ENCODE measurements around the gene STAT1. TPM values are rescaled to one million over a fixed set of nuclear protein-coding genes. Genes with fewer than 3 reads are reported as not detected.
A peak's percentile ranks its signal among the peaks of the same experiment; 100 is the strongest.

Gene STAT1
- total RNA-seq, 1 donor from 2014 or later, result 76.5 TPM

DNA sequence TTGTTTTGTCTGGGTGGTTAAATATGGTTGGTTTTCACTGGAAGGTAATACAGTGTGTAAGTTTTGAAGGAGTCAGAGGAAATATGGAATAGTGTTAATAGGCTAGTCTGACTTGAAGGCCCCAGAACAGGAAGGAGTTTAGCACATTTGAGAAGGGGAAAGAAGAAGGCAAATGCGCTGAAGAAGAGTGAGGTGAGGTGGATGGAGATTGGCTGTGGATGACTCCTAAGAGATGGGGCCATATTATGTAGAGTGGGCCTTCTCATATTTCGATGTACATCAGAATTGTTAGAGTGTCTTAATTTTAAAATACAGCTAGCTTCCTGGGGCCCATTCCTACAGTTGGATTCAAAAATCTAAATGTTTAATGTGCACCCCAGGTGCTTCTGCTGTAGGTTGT lies 72.4 kb downstream of the STAT1 start:
- no peak overlapping the region for H3K27ac Mint-ChIP-seq (ENCODE audit: unreplicated experiment)
- H3K4me1 Mint-ChIP-seq (ENCODE audit: unreplicated experiment), result peaks cover 36% of the 10 kb centered on the region

DNA sequence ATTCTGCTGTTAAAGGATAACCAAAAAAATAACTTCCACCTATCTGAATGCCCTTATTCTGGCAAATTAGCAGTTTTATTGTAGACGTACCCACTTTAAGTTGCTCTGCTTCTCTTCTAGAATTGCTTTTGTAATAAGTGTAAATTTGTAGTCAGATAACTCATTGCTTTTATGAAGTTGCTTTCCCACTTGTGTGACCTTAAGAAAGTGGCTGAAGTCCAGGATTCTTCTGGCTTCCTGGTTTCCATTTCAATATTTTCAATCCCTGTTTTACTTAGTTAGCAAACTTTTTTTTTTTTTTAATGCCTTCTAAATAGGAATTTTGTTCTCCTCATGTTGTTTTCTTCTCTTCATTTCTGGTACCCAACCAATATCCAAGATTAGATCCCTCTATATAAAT lies 73.5 kb downstream of the STAT1 start:
- peaks cover 46% of the 10 kb centered on the region for H3K4me1 Mint-ChIP-seq (ENCODE audit: unreplicated experiment)
- no peak for DNase-seq (ENCODE audit: extremely low spot score, unreplicated experiment)
- H3K9me3 Mint-ChIP-seq (ENCODE audit: unreplicated experiment), result no peaks in the 10 kb centered on the region
- H3K27me3 Mint-ChIP-seq (ENCODE audit: unreplicated experiment), result no peaks in the 10 kb centered on the region
- no peak overlapping the region for H3K4me3 Mint-ChIP-seq (ENCODE audit: unreplicated experiment)
- H3K36me3 Mint-ChIP-seq (ENCODE audit: unreplicated experiment), result peaks cover 4% of the 10 kb centered on the region
- TF ChIP-seq, protein P1, sequence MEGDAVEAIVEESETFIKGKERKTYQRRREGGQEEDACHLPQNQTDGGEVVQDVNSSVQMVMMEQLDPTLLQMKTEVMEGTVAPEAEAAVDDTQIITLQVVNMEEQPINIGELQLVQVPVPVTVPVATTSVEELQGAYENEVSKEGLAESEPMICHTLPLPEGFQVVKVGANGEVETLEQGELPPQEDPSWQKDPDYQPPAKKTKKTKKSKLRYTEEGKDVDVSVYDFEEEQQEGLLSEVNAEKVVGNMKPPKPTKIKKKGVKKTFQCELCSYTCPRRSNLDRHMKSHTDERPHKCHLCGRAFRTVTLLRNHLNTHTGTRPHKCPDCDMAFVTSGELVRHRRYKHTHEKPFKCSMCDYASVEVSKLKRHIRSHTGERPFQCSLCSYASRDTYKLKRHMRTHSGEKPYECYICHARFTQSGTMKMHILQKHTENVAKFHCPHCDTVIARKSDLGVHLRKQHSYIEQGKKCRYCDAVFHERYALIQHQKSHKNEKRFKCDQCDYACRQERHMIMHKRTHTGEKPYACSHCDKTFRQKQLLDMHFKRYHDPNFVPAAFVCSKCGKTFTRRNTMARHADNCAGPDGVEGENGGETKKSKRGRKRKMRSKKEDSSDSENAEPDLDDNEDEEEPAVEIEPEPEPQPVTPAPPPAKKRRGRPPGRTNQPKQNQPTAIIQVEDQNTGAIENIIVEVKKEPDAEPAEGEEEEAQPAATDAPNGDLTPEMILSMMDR (IDR thresholded peaks at IDR 0.05), result no peak
- peak overlapping the region; percentile 40 for H3K27ac Mint-ChIP-seq (ENCODE audit: unreplicated experiment)

More for the DNA sequence above, 72.4 kb downstream of the STAT1 start:
- DNase-seq (ENCODE audit: extremely low spot score, unreplicated experiment), result no peak
- Mint-ChIP-seq H3K27me3 (ENCODE audit: unreplicated experiment) (no peaks in the 10 kb centered on the region), H3K9me3 (ENCODE audit: unreplicated experiment) (no peaks in the 10 kb centered on the region), H3K4me3 (ENCODE audit: unreplicated experiment) (no peak overlapping the region), H3K36me3 (ENCODE audit: unreplicated experiment) (peaks cover 4% of the 10 kb centered on the region)
- TF ChIP-seq, protein P1 (IDR thresholded peaks at IDR 0.05), result no peak

DNA sequence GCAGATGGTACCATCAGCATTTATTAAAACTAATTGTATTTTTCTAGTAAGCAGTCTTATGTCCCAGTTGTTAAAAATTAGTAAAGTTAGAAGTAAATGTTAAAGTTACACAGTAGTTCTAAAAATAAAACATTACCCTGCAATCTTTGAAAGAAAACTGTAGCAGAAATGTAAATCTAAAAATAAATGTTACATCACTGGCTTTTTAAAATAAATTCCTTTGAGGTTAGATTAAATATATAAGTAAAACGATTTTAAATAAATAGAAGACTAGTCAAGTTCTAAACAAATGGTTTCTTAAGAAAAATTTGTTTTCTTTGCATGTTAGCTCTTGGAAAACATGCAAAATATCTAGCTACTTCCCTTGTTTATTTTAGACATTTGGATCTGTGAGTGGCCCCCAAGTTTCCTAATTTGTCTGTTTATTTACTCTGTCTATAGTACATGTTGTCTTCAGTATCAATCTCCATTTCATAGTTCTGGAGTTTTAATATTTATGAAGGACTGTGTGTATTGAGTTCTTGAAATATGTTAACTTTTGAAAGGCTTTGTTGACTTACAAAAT lies 75.1 kb downstream of the STAT1 start:
- TF ChIP-seq, protein P1 (IDR thresholded peaks at IDR 0.05), result no peak
- Mint-ChIP-seq H3K4me1 (ENCODE audit: unreplicated experiment) (peaks cover 44% of the 10 kb centered on the region), H3K36me3 (ENCODE audit: unreplicated experiment) (peaks cover 10% of the 10 kb centered on the region), H3K27me3 (ENCODE audit: unreplicated experiment) (no peaks in the 10 kb centered on the region), H3K4me3 (ENCODE audit: unreplicated experiment) (no peak overlapping the region), H3K27ac (ENCODE audit: unreplicated experiment) (peak overlapping the region; percentile 88), H3K9me3 (ENCODE audit: unreplicated experiment) (no peaks in the 10 kb centered on the region)
- DNase-seq (ENCODE audit: extremely low spot score, unreplicated experiment), result no peak

DNA sequence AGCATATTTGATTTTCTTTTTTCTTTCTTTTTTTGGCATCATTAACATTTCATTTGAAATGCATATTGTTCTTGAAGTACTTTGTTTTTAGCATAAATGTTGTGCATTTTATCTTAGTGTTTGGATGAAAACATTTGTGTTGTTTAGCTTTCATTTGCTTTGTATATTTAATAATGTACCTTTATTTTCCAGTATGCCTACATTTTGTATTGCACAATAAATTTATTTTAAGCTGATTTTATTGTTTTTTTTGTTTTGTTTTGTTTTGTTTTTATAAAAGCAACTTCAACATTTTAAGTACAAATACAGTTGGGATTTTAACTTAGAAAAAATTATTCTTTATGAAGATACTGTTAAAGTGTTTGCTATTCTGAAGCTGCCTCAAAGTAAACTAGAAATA lies 78.9 kb downstream of the STAT1 start:
- no peak for DNase-seq (ENCODE audit: extremely low spot score, unreplicated experiment)
- Mint-ChIP-seq H3K9me3 (ENCODE audit: unreplicated experiment) (no peaks in the 10 kb centered on the region), H3K27ac (ENCODE audit: unreplicated experiment) (no peak overlapping the region), H3K4me1 (ENCODE audit: unreplicated experiment) (peaks cover 38% of the 10 kb centered on the region), H3K36me3 (ENCODE audit: unreplicated experiment) (peaks cover 31% of the 10 kb centered on the region), H3K27me3 (ENCODE audit: unreplicated experiment) (no peaks in the 10 kb centered on the region), H3K4me3 (ENCODE audit: unreplicated experiment) (no peak overlapping the region)
- TF ChIP-seq, protein P1 (IDR thresholded peaks at IDR 0.05), result no peak

DNA sequence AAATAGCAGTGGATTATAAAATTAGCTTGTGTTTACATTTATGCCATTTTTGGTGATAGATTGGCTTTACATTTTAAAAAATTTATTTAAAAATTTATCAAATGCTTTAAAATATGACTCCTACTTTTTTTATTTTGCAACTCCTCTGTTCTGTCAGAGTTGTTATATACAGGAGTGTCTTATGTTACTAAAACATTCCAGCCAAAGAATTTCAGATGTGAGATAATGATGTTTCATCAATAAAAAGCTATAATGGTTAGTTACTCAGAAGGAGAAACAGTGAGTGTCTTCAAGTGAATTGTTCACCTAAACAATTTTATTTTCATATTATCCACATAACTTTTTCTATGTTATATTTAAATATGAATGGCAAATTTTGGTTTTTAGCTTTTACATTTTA lies 80.6 kb downstream of the STAT1 start:
- Mint-ChIP-seq H3K9me3 (ENCODE audit: unreplicated experiment) (no peaks in the 10 kb centered on the region), H3K4me3 (ENCODE audit: unreplicated experiment) (no peak overlapping the region), H3K27ac (ENCODE audit: unreplicated experiment) (no peak overlapping the region), H3K4me1 (ENCODE audit: unreplicated experiment) (peaks cover 25% of the 10 kb centered on the region), H3K27me3 (ENCODE audit: unreplicated experiment) (no peaks in the 10 kb centered on the region), H3K36me3 (ENCODE audit: unreplicated experiment) (peaks cover 39% of the 10 kb centered on the region)
- DNase-seq (ENCODE audit: extremely low spot score, unreplicated experiment), result no peak
- TF ChIP-seq, protein P1 (IDR thresholded peaks at IDR 0.05), result no peak
